ENCODE measurements around the gene RARA.

The RARA gene

DNA sequence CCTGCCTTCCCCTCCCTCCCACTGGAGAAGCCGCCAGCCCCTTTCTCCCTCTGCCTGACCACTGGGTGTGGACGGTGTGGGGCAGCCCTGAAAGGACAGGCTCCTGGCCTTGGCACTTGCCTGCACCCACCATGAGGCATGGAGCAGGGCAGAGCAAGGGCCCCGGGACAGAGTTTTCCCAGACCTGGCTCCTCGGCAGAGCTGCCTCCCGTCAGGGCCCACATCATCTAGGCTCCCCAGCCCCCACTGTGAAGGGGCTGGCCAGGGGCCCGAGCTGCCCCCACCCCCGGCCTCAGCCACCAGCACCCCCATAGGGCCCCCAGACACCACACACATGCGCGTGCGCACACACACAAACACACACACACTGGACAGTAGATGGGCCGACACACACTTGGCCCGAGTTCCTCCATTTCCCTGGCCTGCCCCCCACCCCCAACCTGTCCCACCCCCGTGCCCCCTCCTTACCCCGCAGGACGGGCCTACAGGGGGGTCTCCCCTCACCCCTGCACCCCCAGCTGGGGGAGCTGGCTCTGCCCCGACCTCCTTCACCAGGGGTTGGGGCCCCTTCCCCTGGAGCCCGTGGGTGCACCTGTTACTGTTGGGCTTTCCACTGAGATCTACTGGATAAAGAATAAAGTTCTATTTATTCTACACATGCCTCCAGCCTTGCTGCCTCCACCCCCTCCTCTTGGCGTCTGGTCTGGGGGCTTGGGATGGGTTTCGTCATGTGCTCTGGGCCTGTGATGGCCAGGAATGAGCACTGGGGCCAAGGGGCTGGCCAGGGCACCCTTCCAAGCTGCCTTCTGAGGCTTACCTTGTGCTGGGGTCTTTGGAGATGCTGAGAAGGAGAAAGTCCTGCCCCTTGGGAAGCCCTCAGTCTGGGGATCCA is 48.3 kb downstream of the RARA start:
- TF ChIP-seq GATA2 (IDR thresholded peaks at IDR 0.05; ENCODE audit: low read depth, low read length) = no peak

- no peak for TF ChIP-seq GATA2 (IDR thresholded peaks at IDR 0.05; ENCODE audit: low read depth, low read length)
- no peak for TF ChIP-seq GATA3 (IDR thresholded peaks at IDR 0.05; ENCODE audit: low read depth, low read length)
These were observed 49.5 kb downstream of the RARA start for GRCh38 chr17:40358323-40359038.

GRCh38 chr17:40360091-40360490 is 51.1 kb downstream of the RARA start:
- TF ChIP-seq GATA3 (IDR thresholded peaks at IDR 0.05; ENCODE audit: low read depth, low read length) (no peak), GATA2 (IDR thresholded peaks at IDR 0.05; ENCODE audit: low read depth, low read length) (no peak)

DNA sequence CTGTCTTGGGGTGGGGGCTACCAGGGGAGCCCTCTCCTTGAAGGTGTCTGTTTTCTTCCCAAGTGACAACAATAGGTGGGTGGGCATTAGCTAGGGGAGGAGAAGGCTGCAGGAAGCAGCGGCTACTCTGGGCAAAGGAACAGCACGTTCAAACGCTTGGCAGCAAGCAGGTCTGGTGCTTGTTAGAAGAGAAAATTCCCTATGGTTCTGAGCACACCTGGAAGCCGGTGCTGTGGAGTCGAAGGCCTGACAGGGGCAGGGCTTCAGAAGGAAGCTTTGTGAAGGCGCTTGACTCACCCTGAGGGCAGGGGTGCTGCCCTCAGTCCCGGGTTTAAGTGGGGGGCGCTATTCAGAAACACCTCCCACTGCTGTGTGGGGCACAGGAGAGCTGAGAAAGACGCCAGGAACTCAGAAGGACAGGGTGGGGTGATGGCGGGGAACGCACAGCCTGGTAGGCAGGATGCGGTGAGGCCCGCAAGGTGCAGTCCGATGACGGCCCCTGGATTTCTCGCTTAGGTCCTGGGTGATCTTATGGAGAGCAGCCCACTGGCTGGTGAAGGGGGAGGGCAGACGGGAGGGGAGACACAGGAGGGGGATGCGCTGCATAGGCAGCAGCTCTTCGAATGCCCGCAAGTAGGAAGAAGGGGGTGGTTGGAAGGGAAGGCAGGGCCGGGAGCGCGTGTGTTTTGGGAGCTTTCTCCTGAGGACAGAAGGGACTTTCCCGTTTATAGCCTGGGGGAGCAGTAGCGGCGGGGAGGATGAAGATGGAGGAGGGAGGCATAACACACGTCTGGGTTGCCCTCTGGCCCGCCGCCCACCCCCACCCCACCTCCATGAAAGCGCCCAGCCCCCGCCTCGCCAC is 52.3 kb downstream of the RARA start:
- no peak for TF ChIP-seq GATA2 (IDR thresholded peaks at IDR 0.05; ENCODE audit: low read depth, low read length)
- TF ChIP-seq GATA3 (IDR thresholded peaks at IDR 0.05; ENCODE audit: low read depth, low read length) = no peak

- TF ChIP-seq GATA3 (IDR thresholded peaks at IDR 0.05; ENCODE audit: low read depth, low read length) = no peak
- no peak for TF ChIP-seq GATA2 (IDR thresholded peaks at IDR 0.05; ENCODE audit: low read depth, low read length)
These were observed 53.1 kb downstream of the RARA start for GRCh38 chr17:40361925-40362695.

GRCh38 chr17:40362696-40363110 is 53.7 kb downstream of the RARA start:
- TF ChIP-seq GATA2 (IDR thresholded peaks at IDR 0.05; ENCODE audit: low read depth, low read length) (no peak), GATA3 (IDR thresholded peaks at IDR 0.05; ENCODE audit: low read depth, low read length) (no peak)

- TF ChIP-seq GATA3 (IDR thresholded peaks at IDR 0.05; ENCODE audit: low read depth, low read length) = no peak
- no peak for TF ChIP-seq GATA2 (IDR thresholded peaks at IDR 0.05; ENCODE audit: low read depth, low read length)
These were observed 54.3 kb downstream of the RARA start for GRCh38 chr17:40363111-40363827.

DNA sequence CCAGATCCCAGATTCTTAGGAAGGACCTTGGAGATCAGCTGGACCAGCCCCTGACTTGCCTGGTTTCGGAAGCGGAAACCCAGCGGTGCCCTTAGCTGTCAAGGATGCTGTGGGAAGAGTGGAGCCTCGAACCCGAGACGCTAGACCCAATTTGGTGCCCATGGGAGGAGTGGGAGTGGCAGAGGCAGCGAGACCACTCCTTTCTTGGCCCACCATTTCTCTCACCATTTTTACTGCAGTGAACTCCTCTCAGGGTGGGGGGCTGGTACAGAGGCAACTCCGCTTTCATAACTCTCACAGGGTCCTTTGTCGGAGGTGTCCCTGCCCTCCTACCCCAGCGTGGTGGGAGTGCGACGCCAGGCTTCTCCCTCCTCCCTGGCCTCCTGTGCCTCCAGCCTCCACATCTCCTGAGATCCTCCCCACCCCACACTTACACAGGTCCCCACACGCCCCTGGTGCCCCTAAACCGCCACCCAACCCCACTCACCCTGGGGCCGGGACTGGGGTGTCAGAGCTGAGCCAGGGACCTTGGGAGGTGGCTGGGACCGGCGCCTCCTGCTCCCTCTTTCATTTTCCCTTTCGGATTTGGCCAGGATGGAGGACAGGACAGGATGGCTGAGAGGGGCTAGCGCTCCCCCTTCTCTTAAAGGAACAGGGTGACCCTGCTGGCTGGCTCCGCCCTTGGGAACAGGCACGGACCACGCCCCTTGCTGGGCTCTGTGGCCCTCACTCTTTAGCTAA is 55.3 kb downstream of the RARA start, which contains the start of gene GJD3:
Gene GJD3 (minus strand): TSS at position 617 of the 741 bp plus-strand sequence. CDS start 922 bp downstream, outside the sequence.
- TF ChIP-seq GATA2 (IDR thresholded peaks at IDR 0.05; ENCODE audit: low read depth, low read length) (no peak), GATA3 (IDR thresholded peaks at IDR 0.05; ENCODE audit: low read depth, low read length) (no peak)

- TF ChIP-seq GATA3 (IDR thresholded peaks at IDR 0.05; ENCODE audit: low read depth, low read length) = no peak
- no peak for TF ChIP-seq GATA2 (IDR thresholded peaks at IDR 0.05; ENCODE audit: low read depth, low read length)
These were observed 55.9 kb downstream of the RARA start for GRCh38 chr17:40364906-40365305.

DNA sequence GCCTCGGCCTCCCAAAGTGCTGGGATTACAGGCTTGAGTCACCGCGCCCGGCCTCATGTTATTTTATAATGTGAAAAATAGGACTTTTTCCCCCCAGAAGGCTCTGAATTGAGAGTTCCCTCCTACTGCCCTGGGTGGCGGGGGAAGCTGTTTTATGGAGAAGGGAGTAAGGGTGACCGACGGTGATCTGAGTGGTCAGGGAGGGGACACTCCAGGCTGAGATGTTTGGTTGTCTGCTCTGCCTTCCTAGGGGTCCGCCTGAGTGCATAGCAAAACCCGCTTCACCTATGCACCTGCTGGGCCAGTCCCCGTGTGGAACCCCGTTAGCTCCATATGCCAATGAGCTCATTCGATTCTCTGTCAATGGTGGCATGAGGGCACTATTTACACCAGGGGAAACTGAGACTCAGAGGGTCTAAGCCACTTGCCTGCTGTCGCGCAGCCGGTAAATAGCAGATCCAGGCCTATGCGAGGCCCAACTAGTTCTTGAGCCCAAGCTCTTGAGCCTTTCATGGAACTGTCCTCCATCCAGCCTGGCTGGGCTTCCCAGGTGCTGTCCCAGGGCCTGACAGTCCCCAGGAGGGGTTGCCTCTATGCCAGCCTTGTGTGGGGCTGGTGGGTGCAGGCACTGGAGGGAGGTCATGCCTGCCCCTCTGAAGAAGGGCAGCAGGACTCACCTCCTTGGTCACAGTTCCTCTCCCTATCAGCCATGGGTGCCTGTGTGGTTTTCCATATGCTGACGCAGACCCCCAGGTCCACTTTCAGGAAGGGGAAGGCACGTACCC is 57.3 kb downstream of the RARA start:
- TF ChIP-seq GATA3 (IDR thresholded peaks at IDR 0.05; ENCODE audit: low read depth, low read length) (no peak), GATA2 (IDR thresholded peaks at IDR 0.05; ENCODE audit: low read depth, low read length) (no peak)

- no peak for TF ChIP-seq GATA2 (IDR thresholded peaks at IDR 0.05; ENCODE audit: low read depth, low read length)
- TF ChIP-seq GATA3 (IDR thresholded peaks at IDR 0.05; ENCODE audit: low read depth, low read length) = no peak
These were observed 58.0 kb downstream of the RARA start for GRCh38 chr17:40366861-40367518.

Data from SH-SY5Y (cell line).